ENCODE results near the gene KMT2E. TPM values are rescaled to one million over a fixed set of nuclear protein-coding genes. Genes with fewer than 3 reads are reported as not detected.

KMT2E gene
- total RNA-seq, 1 experiment from 2014 or later, result 38.2 TPM

DNA sequence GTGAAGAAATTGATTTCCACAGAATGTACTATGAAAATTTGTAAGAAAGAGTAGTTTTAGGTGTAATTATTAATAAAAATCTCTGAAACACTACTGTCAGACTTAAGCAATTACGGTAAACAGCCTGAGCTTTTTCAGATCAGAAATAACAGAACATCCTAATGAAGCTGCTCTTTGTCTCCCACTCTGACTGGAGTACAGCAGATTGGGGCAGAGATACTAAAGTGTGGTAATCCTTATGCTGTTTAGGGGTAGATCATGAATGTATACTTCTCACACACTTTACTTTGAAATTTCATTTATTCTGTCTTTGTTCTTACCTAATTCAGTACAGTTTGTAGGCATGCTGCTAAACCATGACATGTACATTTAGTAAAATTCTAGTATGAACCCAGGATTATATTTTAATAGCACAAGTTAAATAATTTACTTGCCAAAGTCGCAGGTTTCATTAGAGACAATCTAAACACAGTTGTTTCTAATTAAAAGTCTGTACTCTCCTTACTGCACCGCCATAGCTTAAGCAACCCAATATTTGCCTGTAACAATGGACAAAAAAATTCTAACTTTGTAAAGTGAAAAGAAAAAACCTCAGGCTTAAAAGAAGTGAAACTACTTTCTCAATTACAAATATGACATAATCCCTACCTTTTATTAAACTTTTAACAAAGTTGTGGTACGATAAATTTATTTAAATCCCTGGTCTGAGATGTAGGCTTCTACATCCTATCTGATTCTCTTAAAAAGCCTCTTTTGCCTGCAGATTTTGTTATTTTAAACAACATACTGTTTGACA, 88.8 kb downstream of the KMT2E start:
- H4K91ac ChIP-seq (ENCODE audit: insufficient read length, low read depth, low read length), result no peak overlapping the region
- no peak overlapping the region for H3K23ac ChIP-seq (ENCODE audit: insufficient read length, low read depth, low read length)
- no peak overlapping the region for H3K27ac ChIP-seq (ENCODE audit: insufficient read length, low read depth, low read length)
- H3K27me3 ChIP-seq (ENCODE audit: insufficient read depth, low read length), result no peaks in the 10 kb centered on the region
- H3K14ac ChIP-seq (ENCODE audit: insufficient read depth, low read length), result no peak overlapping the region
- no peaks in the 10 kb centered on the region for H4K20me1 ChIP-seq (ENCODE audit: control insufficient read depth, insufficient read depth, insufficient read length)
- H2BK20ac ChIP-seq (ENCODE audit: low read depth, low read length, poor library complexity, severe bottlenecking), result no peak overlapping the region
- no peaks in the 10 kb centered on the region for H3K79me1 ChIP-seq (ENCODE audit: insufficient read depth, low read depth, low read length, poor library complexity, severe bottlenecking)
- DNase-seq, result no peak
- H3K4me1 ChIP-seq (ENCODE audit: insufficient read depth, low read length), result no peaks in the 10 kb centered on the region
- H3K4ac ChIP-seq (ENCODE audit: low read depth, low read length), result no peak overlapping the region
- H2BK12ac ChIP-seq (ENCODE audit: insufficient read length, low read depth, low read length), result no peak overlapping the region
- H3K9me3 ChIP-seq (ENCODE audit: control insufficient read depth, low read depth, low read length), result no peaks in the 10 kb centered on the region
- H2AK5ac ChIP-seq (ENCODE audit: insufficient read length, low read length), result no peak overlapping the region
- H3K9ac ChIP-seq (ENCODE audit: extremely low read depth, insufficient read length, low read length), result no peak overlapping the region
- Mint-ChIP-seq H3K9me3 (no peaks in the 10 kb centered on the region), H3K4me1 (0 out of 4 replicates have a peak, but pooled peaks cover 0 to 2% of the 10 kb centered on the region in 2 experiments), H3K27ac (peak overlapping the region in 1 of 3 experiments; percentile 19; a peak in 1 of 7 replicates), H3K36me3 (ENCODE audit: insufficient read depth in 1 of 3, low read depth in 3 of 3) (peaks cover 16 to 59% (median 52%) of the 10 kb centered on the region in 3 experiments), H3K27me3 (ENCODE audit: low read depth) (no peaks in the 10 kb centered on the region), H3K4me3 (no peak overlapping the region)
- H3K79me2 ChIP-seq (ENCODE audit: insufficient read depth, low read length), result no peaks in the 10 kb centered on the region
- H2BK15ac ChIP-seq (ENCODE audit: low read depth, low read length), result no peak overlapping the region
- H4K8ac ChIP-seq (replicated peaks; ENCODE audit: insufficient read length, low read depth, low read length), result no peak overlapping the region
- no peak overlapping the region for H3K56ac ChIP-seq (ENCODE audit: insufficient read length, low read depth, low read length)
- H2BK120ac ChIP-seq (ENCODE audit: low read depth, low read length, poor library complexity, severe bottlenecking), result no peak overlapping the region
- no peak overlapping the region for H2BK5ac ChIP-seq (ENCODE audit: insufficient read length, low read length)
- no peak overlapping the region for H4K5ac ChIP-seq (ENCODE audit: insufficient read length, low read depth, low read length)
- WGBS (ENCODE audit: extremely low coverage, insufficient read length, low lambda C conversion rate), result no CpG with 5 or more reads among the region's 4 CpGs
- no peak overlapping the region for H2AFZ ChIP-seq (ENCODE audit: low read length)
- TF ChIP-seq, protein P1, sequence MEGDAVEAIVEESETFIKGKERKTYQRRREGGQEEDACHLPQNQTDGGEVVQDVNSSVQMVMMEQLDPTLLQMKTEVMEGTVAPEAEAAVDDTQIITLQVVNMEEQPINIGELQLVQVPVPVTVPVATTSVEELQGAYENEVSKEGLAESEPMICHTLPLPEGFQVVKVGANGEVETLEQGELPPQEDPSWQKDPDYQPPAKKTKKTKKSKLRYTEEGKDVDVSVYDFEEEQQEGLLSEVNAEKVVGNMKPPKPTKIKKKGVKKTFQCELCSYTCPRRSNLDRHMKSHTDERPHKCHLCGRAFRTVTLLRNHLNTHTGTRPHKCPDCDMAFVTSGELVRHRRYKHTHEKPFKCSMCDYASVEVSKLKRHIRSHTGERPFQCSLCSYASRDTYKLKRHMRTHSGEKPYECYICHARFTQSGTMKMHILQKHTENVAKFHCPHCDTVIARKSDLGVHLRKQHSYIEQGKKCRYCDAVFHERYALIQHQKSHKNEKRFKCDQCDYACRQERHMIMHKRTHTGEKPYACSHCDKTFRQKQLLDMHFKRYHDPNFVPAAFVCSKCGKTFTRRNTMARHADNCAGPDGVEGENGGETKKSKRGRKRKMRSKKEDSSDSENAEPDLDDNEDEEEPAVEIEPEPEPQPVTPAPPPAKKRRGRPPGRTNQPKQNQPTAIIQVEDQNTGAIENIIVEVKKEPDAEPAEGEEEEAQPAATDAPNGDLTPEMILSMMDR (conservative IDR thresholded peaks at IDR 0.05), result no peak
- H3T11ph ChIP-seq (ENCODE audit: low read length), result no peak overlapping the region
- H3K23me2 ChIP-seq (ENCODE audit: insufficient read length, low read depth, low read length, poor library complexity, severe bottlenecking), result no peaks in the 10 kb centered on the region
- H3K4me2 ChIP-seq (ENCODE audit: insufficient read depth, insufficient read length, low read length), result no peak overlapping the region
- no peak overlapping the region for H3K18ac ChIP-seq (ENCODE audit: insufficient read length, low read depth, low read length)
